ENCODE data around the gene PDE4B.

DNA sequence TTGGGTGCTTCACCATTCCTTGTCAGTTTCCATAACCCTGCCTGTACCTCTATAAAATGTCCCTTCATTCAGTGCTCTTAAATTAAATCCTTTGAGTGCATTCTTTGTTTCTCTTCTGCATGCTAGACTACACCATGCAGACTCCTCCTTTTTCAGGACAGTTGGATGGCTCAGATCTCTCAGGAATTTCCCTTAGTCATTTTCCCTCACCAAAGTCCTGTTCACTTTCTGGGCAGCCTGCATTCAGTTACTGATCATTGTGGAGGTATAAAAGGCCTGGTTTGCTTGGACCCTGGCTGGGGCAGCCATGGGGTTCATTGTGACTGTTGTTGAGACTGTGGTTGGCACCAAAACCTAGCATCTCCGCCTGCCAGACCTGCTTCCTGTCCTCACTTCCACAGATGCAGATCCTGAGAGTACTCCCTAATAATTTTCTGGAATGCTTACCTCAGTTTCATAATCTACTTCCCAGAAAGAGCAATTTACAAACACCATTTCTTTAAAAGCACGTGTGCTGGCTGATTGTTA lies 88.4 kb downstream of the PDE4B start:
- TF ChIP-seq, protein P1, sequence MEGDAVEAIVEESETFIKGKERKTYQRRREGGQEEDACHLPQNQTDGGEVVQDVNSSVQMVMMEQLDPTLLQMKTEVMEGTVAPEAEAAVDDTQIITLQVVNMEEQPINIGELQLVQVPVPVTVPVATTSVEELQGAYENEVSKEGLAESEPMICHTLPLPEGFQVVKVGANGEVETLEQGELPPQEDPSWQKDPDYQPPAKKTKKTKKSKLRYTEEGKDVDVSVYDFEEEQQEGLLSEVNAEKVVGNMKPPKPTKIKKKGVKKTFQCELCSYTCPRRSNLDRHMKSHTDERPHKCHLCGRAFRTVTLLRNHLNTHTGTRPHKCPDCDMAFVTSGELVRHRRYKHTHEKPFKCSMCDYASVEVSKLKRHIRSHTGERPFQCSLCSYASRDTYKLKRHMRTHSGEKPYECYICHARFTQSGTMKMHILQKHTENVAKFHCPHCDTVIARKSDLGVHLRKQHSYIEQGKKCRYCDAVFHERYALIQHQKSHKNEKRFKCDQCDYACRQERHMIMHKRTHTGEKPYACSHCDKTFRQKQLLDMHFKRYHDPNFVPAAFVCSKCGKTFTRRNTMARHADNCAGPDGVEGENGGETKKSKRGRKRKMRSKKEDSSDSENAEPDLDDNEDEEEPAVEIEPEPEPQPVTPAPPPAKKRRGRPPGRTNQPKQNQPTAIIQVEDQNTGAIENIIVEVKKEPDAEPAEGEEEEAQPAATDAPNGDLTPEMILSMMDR (conservative IDR thresholded peaks at IDR 0.05; ENCODE audit: low read depth, low read length) = no peak
- no peak for TF ChIP-seq EZH2phosphoT487 (IDR thresholded peaks at IDR 0.05; ENCODE audit: borderline replicate concordance, low read length)

Measured in PC-3 (cell line).